ENCODE data around the gene COL4A2.

DNA sequence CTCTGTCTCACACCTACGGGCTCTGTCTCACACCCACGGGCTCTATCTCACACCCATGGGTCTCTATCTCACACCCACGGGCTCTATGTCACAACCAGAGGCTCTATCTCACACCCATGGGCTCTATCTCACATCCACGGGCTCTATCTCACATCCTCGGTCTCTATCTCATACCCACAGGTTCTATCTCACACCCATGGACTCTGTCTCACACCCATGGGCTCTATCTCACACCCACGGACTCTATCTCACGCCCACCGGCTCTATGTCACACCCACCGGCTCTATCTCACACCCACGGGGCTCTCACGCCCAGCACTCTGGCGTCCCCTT lies 73.9 kb downstream of the COL4A2 start:
- TF ChIP-seq, protein P1, sequence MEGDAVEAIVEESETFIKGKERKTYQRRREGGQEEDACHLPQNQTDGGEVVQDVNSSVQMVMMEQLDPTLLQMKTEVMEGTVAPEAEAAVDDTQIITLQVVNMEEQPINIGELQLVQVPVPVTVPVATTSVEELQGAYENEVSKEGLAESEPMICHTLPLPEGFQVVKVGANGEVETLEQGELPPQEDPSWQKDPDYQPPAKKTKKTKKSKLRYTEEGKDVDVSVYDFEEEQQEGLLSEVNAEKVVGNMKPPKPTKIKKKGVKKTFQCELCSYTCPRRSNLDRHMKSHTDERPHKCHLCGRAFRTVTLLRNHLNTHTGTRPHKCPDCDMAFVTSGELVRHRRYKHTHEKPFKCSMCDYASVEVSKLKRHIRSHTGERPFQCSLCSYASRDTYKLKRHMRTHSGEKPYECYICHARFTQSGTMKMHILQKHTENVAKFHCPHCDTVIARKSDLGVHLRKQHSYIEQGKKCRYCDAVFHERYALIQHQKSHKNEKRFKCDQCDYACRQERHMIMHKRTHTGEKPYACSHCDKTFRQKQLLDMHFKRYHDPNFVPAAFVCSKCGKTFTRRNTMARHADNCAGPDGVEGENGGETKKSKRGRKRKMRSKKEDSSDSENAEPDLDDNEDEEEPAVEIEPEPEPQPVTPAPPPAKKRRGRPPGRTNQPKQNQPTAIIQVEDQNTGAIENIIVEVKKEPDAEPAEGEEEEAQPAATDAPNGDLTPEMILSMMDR (IDR thresholded peaks at IDR 0.05): no peak
- TF ChIP-seq POLR2A (IDR thresholded peaks at IDR 0.05): no peak

Data from right lobe of liver (tissue), 4 donors.